IgD-negative memory B cell (primary cell): Measurements from ENCODE around the gene NPIPA8. TPM values are rescaled to one million over a fixed set of nuclear protein-coding genes. Genes with fewer than 3 reads are reported as not detected.
"Not testable (repeated sequence)": the region's sequence is repeated elsewhere in the genome, so short reads cannot be mapped to it uniquely, and the experiment has no call there.

Source experiments
- H3K27ac Mint-ChIP-seq, 3 donors: one replicate each; pipeline ENCODE4 v1.8.0; 2020 to 2022; ENCODE audit warnings: mild to moderate bottlenecking in 3 of 3, mixed read lengths in 3 of 3, moderate library complexity in 1 of 3
- H3K27me3 Mint-ChIP-seq: one replicate; pipeline ENCODE4 v1.8.0; 2021; ENCODE audit warnings: mixed read lengths
- H3K36me3 Mint-ChIP-seq: one replicate; pipeline ENCODE4 v1.8.0; 2020; ENCODE audit warnings: mild to moderate bottlenecking, mixed read lengths
- H3K4me1 Mint-ChIP-seq, 3 donors: one replicate each; pipeline ENCODE4 v1.8.0; 2020 to 2022; ENCODE audit warnings: mixed read lengths in 3 of 3, mild to moderate bottlenecking in 1 of 3
- H3K4me3 Mint-ChIP-seq, 4 donors: one replicate each; pipeline ENCODE4 v1.8.0; 2020 to 2022; ENCODE audit warnings: mild to moderate bottlenecking in 4 of 4, mixed read lengths in 4 of 4, moderate library complexity in 3 of 4
- H3K9me3 Mint-ChIP-seq, 3 donors: one replicate each; pipeline ENCODE4 v1.8.0; 2020 to 2021; ENCODE audit warnings: mixed read lengths in 3 of 3, mild to moderate bottlenecking in 1 of 3
- polyA plus RNA-seq: library from polyadenylated mRNA; unstranded; fragments of 300-500 nt; fragmentation: Illumina TruSeq; gene quantifications from one replicate; pipeline ENCODE4 v1.2.3, GENCODE V29; 2021

Gene NPIPA8
- not detected for polyA plus RNA-seq

GRCh38 chr16:18336636-18337035 lies at the start of gene NPIPA8:
Gene NPIPA8 (minus strand): TSS chr16:18336736. CDS start chr16:18332662, 4,074 bp downstream.
- H3K4me3 Mint-ChIP-seq, H3K36me3 Mint-ChIP-seq, H3K27me3 Mint-ChIP-seq, H3K9me3 Mint-ChIP-seq, H3K4me1 Mint-ChIP-seq, H3K27ac Mint-ChIP-seq: not testable (repeated sequence)

GRCh38 chr16:18385285-18385684 lies 48.7 kb upstream of the NPIPA8 start:
- H3K36me3 Mint-ChIP-seq, H3K27me3 Mint-ChIP-seq, H3K27ac Mint-ChIP-seq, H3K4me1 Mint-ChIP-seq, H3K4me3 Mint-ChIP-seq, H3K9me3 Mint-ChIP-seq: not testable (repeated sequence)

GRCh38 chr16:18384869-18385268 lies 48.3 kb upstream of the NPIPA8 start:
- not testable (repeated sequence) for H3K4me1 Mint-ChIP-seq, H3K9me3 Mint-ChIP-seq, H3K4me3 Mint-ChIP-seq, H3K36me3 Mint-ChIP-seq, H3K27me3 Mint-ChIP-seq, H3K27ac Mint-ChIP-seq

- not testable (repeated sequence) for H3K4me1 Mint-ChIP-seq, H3K4me3 Mint-ChIP-seq, H3K9me3 Mint-ChIP-seq, H3K27me3 Mint-ChIP-seq, H3K36me3 Mint-ChIP-seq, H3K27ac Mint-ChIP-seq
These were observed 47.6 kb upstream of the NPIPA8 start for GRCh38 chr16:18384098-18384636.

- not testable (repeated sequence) for H3K36me3 Mint-ChIP-seq, H3K9me3 Mint-ChIP-seq, H3K27ac Mint-ChIP-seq, H3K4me1 Mint-ChIP-seq, H3K27me3 Mint-ChIP-seq, H3K4me3 Mint-ChIP-seq
These were observed 46.2 kb upstream of the NPIPA8 start for GRCh38 chr16:18382696-18383095.

- not testable (repeated sequence) for H3K4me3 Mint-ChIP-seq, H3K27ac Mint-ChIP-seq, H3K4me1 Mint-ChIP-seq, H3K27me3 Mint-ChIP-seq, H3K9me3 Mint-ChIP-seq, H3K36me3 Mint-ChIP-seq
These were observed 11.2 kb upstream of the NPIPA8 start for GRCh38 chr16:18347742-18348141.

- not testable (repeated sequence) for H3K4me1 Mint-ChIP-seq, H3K27me3 Mint-ChIP-seq, H3K4me3 Mint-ChIP-seq, H3K36me3 Mint-ChIP-seq, H3K27ac Mint-ChIP-seq, H3K9me3 Mint-ChIP-seq
These were observed 10.5 kb upstream of the NPIPA8 start for GRCh38 chr16:18346993-18347392.

GRCh38 chr16:18344634-18345033 lies 8.1 kb upstream of the NPIPA8 start:
- H3K4me3 Mint-ChIP-seq, H3K36me3 Mint-ChIP-seq, H3K27me3 Mint-ChIP-seq, H3K9me3 Mint-ChIP-seq, H3K27ac Mint-ChIP-seq, H3K4me1 Mint-ChIP-seq: not testable (repeated sequence)

GRCh38 chr16:18341986-18342385 lies 5.5 kb upstream of the NPIPA8 start:
- H3K36me3 Mint-ChIP-seq, H3K27me3 Mint-ChIP-seq, H3K4me1 Mint-ChIP-seq, H3K9me3 Mint-ChIP-seq, H3K4me3 Mint-ChIP-seq, H3K27ac Mint-ChIP-seq: not testable (repeated sequence)

- not testable (repeated sequence) for H3K27ac Mint-ChIP-seq
These were observed 5.0 kb upstream of the NPIPA8 start for GRCh38 chr16:18341417-18341960.

GRCh38 chr16:18339210-18339609 lies 2.7 kb upstream of the NPIPA8 start:
- not testable (repeated sequence) for H3K27ac Mint-ChIP-seq, H3K27me3 Mint-ChIP-seq, H3K9me3 Mint-ChIP-seq, H3K36me3 Mint-ChIP-seq, H3K4me3 Mint-ChIP-seq, H3K4me1 Mint-ChIP-seq

More at GRCh38 chr16:18341417-18341960, 5.0 kb upstream of the NPIPA8 start:
- not testable (repeated sequence) for H3K9me3 Mint-ChIP-seq, H3K4me1 Mint-ChIP-seq, H3K36me3 Mint-ChIP-seq, H3K27me3 Mint-ChIP-seq, H3K4me3 Mint-ChIP-seq

GRCh38 chr16:18311811-18312210 lies 24.7 kb downstream of the NPIPA8 start:
- not testable (repeated sequence) for H3K4me3 Mint-ChIP-seq, H3K27ac Mint-ChIP-seq, H3K27me3 Mint-ChIP-seq, H3K9me3 Mint-ChIP-seq, H3K36me3 Mint-ChIP-seq, H3K4me1 Mint-ChIP-seq

GRCh38 chr16:18309159-18309558 lies 27.4 kb downstream of the NPIPA8 start:
- H3K9me3 Mint-ChIP-seq, H3K4me3 Mint-ChIP-seq, H3K27me3 Mint-ChIP-seq: not testable (repeated sequence)

GRCh38 chr16:18307241-18307640 lies 29.3 kb downstream of the NPIPA8 start:
- not testable (repeated sequence) for H3K27me3 Mint-ChIP-seq, H3K36me3 Mint-ChIP-seq, H3K27ac Mint-ChIP-seq, H3K4me1 Mint-ChIP-seq, H3K4me3 Mint-ChIP-seq, H3K9me3 Mint-ChIP-seq

More at GRCh38 chr16:18309159-18309558, 27.4 kb downstream of the NPIPA8 start:
- H3K27ac Mint-ChIP-seq, H3K36me3 Mint-ChIP-seq, H3K4me1 Mint-ChIP-seq: not testable (repeated sequence)

- H3K27ac Mint-ChIP-seq, H3K9me3 Mint-ChIP-seq, H3K4me3 Mint-ChIP-seq, H3K4me1 Mint-ChIP-seq, H3K36me3 Mint-ChIP-seq, H3K27me3 Mint-ChIP-seq: not testable (repeated sequence)
These were observed 30.5 kb downstream of the NPIPA8 start for GRCh38 chr16:18306066-18306465.

- H3K36me3 Mint-ChIP-seq, H3K27ac Mint-ChIP-seq: not testable (repeated sequence)
These were observed 33.4 kb downstream of the NPIPA8 start for GRCh38 chr16:18303059-18303706.

GRCh38 chr16:18297714-18298113 lies 38.8 kb downstream of the NPIPA8 start:
- not testable (repeated sequence) for H3K4me3 Mint-ChIP-seq, H3K27me3 Mint-ChIP-seq, H3K27ac Mint-ChIP-seq, H3K36me3 Mint-ChIP-seq, H3K9me3 Mint-ChIP-seq, H3K4me1 Mint-ChIP-seq

More at GRCh38 chr16:18303059-18303706, 33.4 kb downstream of the NPIPA8 start:
- H3K4me1 Mint-ChIP-seq, H3K27me3 Mint-ChIP-seq, H3K9me3 Mint-ChIP-seq, H3K4me3 Mint-ChIP-seq: not testable (repeated sequence)
